H54 (cell line): ENCODE measurements around the gene BDNF.
A peak's percentile ranks its signal among the peaks of the same experiment; 100 is the strongest.
"Not testable (repeated sequence)": the region's sequence is repeated elsewhere in the genome, so short reads cannot be mapped to it uniquely, and the experiment has no call there.

Experiments used
- DNase-seq: peaks from one replicate; pipeline ENCODE4 v3.0.0; 2011; ENCODE audit warnings: low spot score, mixed read lengths; ENCODE audit not compliant: insufficient read length
- FAIRE-seq: peaks from 3 replicates; lab custom pipeline; 2011; peaks lifted over from hg19 to GRCh38; lab: Jason Lieb, UNC
- POLR2A ChIP-seq: IDR thresholded peaks from 2 replicates; pipeline ENCODE4 v1.6.1; 2011; ENCODE audit warnings: low read depth, mild to moderate bottlenecking, low read length

BDNF gene

GRCh38 chr11:27696961-27697360, 3.3 kb downstream of the BDNF start:
- no peak for TF ChIP-seq POLR2A
- no peak for FAIRE-seq
- no peak for DNase-seq

- no peak for FAIRE-seq
- no peak for DNase-seq
- no peak for TF ChIP-seq POLR2A
Observed at GRCh38 chr11:27696115-27696514, 4.1 kb downstream of the BDNF start.

- TF ChIP-seq POLR2A, result no peak
- FAIRE-seq (peak; percentile 20), DNase-seq (no peak)
Observed at GRCh38 chr11:27694992-27695391, 5.3 kb downstream of the BDNF start.

GRCh38 chr11:27693398-27693797, 6.9 kb downstream of the BDNF start:
- FAIRE-seq (peak; percentile 27), DNase-seq (no peak)
- no peak for TF ChIP-seq POLR2A

GRCh38 chr11:27692781-27693180, 7.5 kb downstream of the BDNF start:
- TF ChIP-seq POLR2A, result no peak
- FAIRE-seq (no peak), DNase-seq (no peak)

GRCh38 chr11:27688076-27688475, 12.2 kb downstream of the BDNF start:
- FAIRE-seq, result no peak
- no peak for TF ChIP-seq POLR2A
- no peak for DNase-seq

GRCh38 chr11:27681664-27682063, 18.6 kb downstream of the BDNF start:
- no peak for FAIRE-seq
- DNase-seq, result no peak
- no peak for TF ChIP-seq POLR2A

GRCh38 chr11:27679136-27680015, 20.9 kb downstream of the BDNF start:
- FAIRE-seq, result no peak
- no peak for DNase-seq
- TF ChIP-seq POLR2A, result no peak

- no peak for DNase-seq
- TF ChIP-seq POLR2A, result no peak
Observed at GRCh38 chr11:27678242-27678641, 22.0 kb downstream of the BDNF start.

GRCh38 chr11:27677108-27677507, 23.1 kb downstream of the BDNF start:
- TF ChIP-seq POLR2A, result no peak
- DNase-seq (no peak), FAIRE-seq (no peak)

More at GRCh38 chr11:27678242-27678641, 22.0 kb downstream of the BDNF start:
- no peak for FAIRE-seq

GRCh38 chr11:27673979-27674663, 26.1 kb downstream of the BDNF start:
- no peak for TF ChIP-seq POLR2A
- FAIRE-seq (no peak), DNase-seq (no peak)

GRCh38 chr11:27672836-27673464, 27.3 kb downstream of the BDNF start:
- FAIRE-seq (peak; percentile 43), DNase-seq (no peak)
- no peak for TF ChIP-seq POLR2A

GRCh38 chr11:27665508-27666101, 34.6 kb downstream of the BDNF start:
- FAIRE-seq, result not testable (repeated sequence)

GRCh38 chr11:27663326-27663725, 36.9 kb downstream of the BDNF start:
- no peak for FAIRE-seq
- no peak for DNase-seq
- TF ChIP-seq POLR2A, result no peak

More at GRCh38 chr11:27665508-27666101, 34.6 kb downstream of the BDNF start:
- DNase-seq, result not testable (repeated sequence)
